ENCODE measurements around the gene NDUFS1. TPM values are rescaled to one million over a fixed set of nuclear protein-coding genes. Genes with fewer than 3 reads are reported as not detected.

The NDUFS1 gene
- total RNA-seq, 1 experiment from 2014 or later = 106 TPM

GRCh38 chr2:206069417-206069816 is 89.8 kb downstream of the NDUFS1 start:
- POLR2A ChIA-PET = no interaction called here
- BruUV-seq (replicated peaks) = no TSS peak
- Histone ChIP-seq H3K27me3 (ENCODE audit: control insufficient read depth, insufficient read depth, low read length) (no peaks in the 10 kb centered on the region), H3K4me3 (ENCODE audit: low read depth in 2 of 2, low read length in 2 of 2) (no peak overlapping the region), H3K4me1 (ENCODE audit: control insufficient read depth, insufficient read depth, low read length) (no peaks in the 10 kb centered on the region), H3K27ac (ENCODE audit: low read length) (no peak overlapping the region), H3K36me3 (ENCODE audit: control insufficient read depth, insufficient read depth, low read length) (no peaks in the 10 kb centered on the region), H3K9me3 (ENCODE audit: control insufficient read depth, insufficient read depth, low read depth, low read length) (no peaks in the 10 kb centered on the region)
- ATAC-seq = no peak
- intact Hi-C loops (cut with micrococcal nuclease; ENCODE audit: unreplicated experiment) = no loop called here
- no peak for DNase-seq (ENCODE audit: low read depth, low spot score)
- CTCF ChIA-PET = no interaction called here
- in situ Hi-C loops (cut with HindIII; ENCODE audit: low pct_unique_long_range_greater_than_20kb, low sequenced_read_pairs) = no loop called here
- TF ChIP-seq, protein P1, sequence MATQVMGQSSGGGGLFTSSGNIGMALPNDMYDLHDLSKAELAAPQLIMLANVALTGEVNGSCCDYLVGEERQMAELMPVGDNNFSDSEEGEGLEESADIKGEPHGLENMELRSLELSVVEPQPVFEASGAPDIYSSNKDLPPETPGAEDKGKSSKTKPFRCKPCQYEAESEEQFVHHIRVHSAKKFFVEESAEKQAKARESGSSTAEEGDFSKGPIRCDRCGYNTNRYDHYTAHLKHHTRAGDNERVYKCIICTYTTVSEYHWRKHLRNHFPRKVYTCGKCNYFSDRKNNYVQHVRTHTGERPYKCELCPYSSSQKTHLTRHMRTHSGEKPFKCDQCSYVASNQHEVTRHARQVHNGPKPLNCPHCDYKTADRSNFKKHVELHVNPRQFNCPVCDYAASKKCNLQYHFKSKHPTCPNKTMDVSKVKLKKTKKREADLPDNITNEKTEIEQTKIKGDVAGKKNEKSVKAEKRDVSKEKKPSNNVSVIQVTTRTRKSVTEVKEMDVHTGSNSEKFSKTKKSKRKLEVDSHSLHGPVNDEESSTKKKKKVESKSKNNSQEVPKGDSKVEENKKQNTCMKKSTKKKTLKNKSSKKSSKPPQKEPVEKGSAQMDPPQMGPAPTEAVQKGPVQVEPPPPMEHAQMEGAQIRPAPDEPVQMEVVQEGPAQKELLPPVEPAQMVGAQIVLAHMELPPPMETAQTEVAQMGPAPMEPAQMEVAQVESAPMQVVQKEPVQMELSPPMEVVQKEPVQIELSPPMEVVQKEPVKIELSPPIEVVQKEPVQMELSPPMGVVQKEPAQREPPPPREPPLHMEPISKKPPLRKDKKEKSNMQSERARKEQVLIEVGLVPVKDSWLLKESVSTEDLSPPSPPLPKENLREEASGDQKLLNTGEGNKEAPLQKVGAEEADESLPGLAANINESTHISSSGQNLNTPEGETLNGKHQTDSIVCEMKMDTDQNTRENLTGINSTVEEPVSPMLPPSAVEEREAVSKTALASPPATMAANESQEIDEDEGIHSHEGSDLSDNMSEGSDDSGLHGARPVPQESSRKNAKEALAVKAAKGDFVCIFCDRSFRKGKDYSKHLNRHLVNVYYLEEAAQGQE (IDR thresholded peaks at IDR 0.05; ENCODE audit: insufficient read depth in 1 of 2, low read depth in 2 of 2, low read length in 1 of 2) = no peak
- TF ChIP-seq SIN3A (IDR thresholded peaks at IDR 0.05; ENCODE audit: borderline replicate concordance, insufficient read depth, low read depth, low read length) = no peak
- no peak for TF ChIP-seq TCF7L2 (IDR thresholded peaks at IDR 0.05; ENCODE audit: low read depth, low read length)
- TF ChIP-seq CTCF (IDR thresholded peaks at IDR 0.05) = no peak
- no peak for TF ChIP-seq POLR2AphosphoS5 (IDR thresholded peaks at IDR 0.05; ENCODE audit: low read depth, low read length)

DNA sequence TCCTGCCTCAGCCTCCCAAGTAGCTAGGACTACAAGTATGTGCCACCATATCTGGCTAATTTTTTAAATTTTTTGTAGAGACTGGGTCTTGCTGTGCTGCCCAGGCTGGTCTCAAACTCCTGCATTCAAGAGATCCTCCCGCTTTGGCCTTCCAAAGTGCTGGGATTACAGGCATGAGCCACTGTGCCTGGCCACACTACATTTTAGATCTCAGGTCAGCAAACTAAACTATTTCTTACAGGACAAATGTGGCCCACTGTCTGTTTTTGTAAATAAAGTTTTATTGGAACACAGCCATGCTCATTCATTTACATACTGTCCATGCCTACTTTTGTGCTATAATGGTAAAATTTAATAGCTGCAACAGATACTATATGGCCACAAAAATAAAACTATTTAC is 91.0 kb downstream of the NDUFS1 start:
- DNase-seq (ENCODE audit: low read depth, low spot score) (no peak), ATAC-seq (no peak)
- Histone ChIP-seq H3K36me3 (ENCODE audit: control insufficient read depth, insufficient read depth, low read length) (no peaks in the 10 kb centered on the region), H3K4me1 (ENCODE audit: control insufficient read depth, insufficient read depth, low read length) (no peaks in the 10 kb centered on the region), H3K4me3 (ENCODE audit: low read depth in 2 of 2, low read length in 2 of 2) (no peak overlapping the region), H3K9me3 (ENCODE audit: control insufficient read depth, insufficient read depth, low read depth, low read length) (no peaks in the 10 kb centered on the region), H3K27me3 (ENCODE audit: control insufficient read depth, insufficient read depth, low read length) (no peaks in the 10 kb centered on the region), H3K27ac (ENCODE audit: low read length) (no peak overlapping the region)
- TF ChIP-seq SIN3A (IDR thresholded peaks at IDR 0.05; ENCODE audit: borderline replicate concordance, insufficient read depth, low read depth, low read length) (no peak), POLR2AphosphoS5 (IDR thresholded peaks at IDR 0.05; ENCODE audit: low read depth, low read length) (no peak), TCF7L2 (IDR thresholded peaks at IDR 0.05; ENCODE audit: low read depth, low read length) (no peak), CTCF (IDR thresholded peaks at IDR 0.05) (no peak)
- TF ChIP-seq, protein P1 (IDR thresholded peaks at IDR 0.05; ENCODE audit: insufficient read depth in 1 of 2, low read depth in 2 of 2, low read length in 1 of 2) = no peak
- BruUV-seq (replicated peaks) = no TSS peak
- POLR2A ChIA-PET = no interaction called here
- CTCF ChIA-PET = no interaction called here
- intact Hi-C loops (cut with micrococcal nuclease; ENCODE audit: unreplicated experiment) (no loop called here), in situ Hi-C loops (cut with HindIII; ENCODE audit: low pct_unique_long_range_greater_than_20kb, low sequenced_read_pairs) (no loop called here)

Other genes starting within 250 kb of the NDUFS1 start
- gene INO80D, start 73.3 kb downstream of the NDUFS1 start, total RNA-seq (2021; ENCODE audit: unreplicated experiment) = 17.9 TPM
- 523 TPM for gene EEF1B2, start 451 bp upstream of the NDUFS1 start, total RNA-seq (2021; ENCODE audit: unreplicated experiment)
- gene ZDBF2, start 115.2 kb upstream of the NDUFS1 start, total RNA-seq (2021; ENCODE audit: unreplicated experiment) = 4.2 TPM

Measured in Panc1 (cell line).